Measurements from ENCODE around the gene MED25.

The MED25 gene

GRCh38 chr19:49880162-49880869 is 62.2 kb downstream of the MED25 start:
- Histone ChIP-seq H3K9ac (0 out of 22 replicates have a peak overlapping the region, but pooled peaks of 3 of the 11 experiments have one; percentile 14 to 18 (median 16)), H3K27ac (peak overlapping the region in 1 of 11 experiments; percentile 15; a peak in 1 of 22 replicates), H3K4me2 (no peak overlapping the region), H3K4me3 (no peak overlapping the region), H3K27me3 (no peaks in the 10 kb centered on the region), H3K4me1 (peaks cover 43 to 68% (median 54%) of the 10 kb centered on the region in 10 experiments), H3K9me3 (replicated peaks in 1 of 11) (peaks cover 4 to 10% (median 8%) of the 10 kb centered on the region in 11 experiments; a peak in 19 of 22 replicates), H3K36me3 (peaks cover 34 to 63% (median 53%) of the 10 kb centered on the region in 11 experiments), H4K20me1 (peaks cover 0 to 20% (median 0%) of the 10 kb centered on the region in 11 experiments; a peak in 5 of 22 replicates)
- no peak for TF ChIP-seq Cebpa-rat (IDR thresholded peaks at IDR 0.05)

- Histone ChIP-seq H3K9me3 (replicated peaks in 1 of 11) (peaks cover 4 to 10% (median 8%) of the 10 kb centered on the region in 11 experiments; a peak in 19 of 22 replicates), H3K27me3 (no peaks in the 10 kb centered on the region), H3K4me1 (peaks cover 37 to 65% (median 52%) of the 10 kb centered on the region in 10 experiments), H3K36me3 (peaks cover 37 to 71% (median 57%) of the 10 kb centered on the region in 11 experiments), H3K27ac (no peak overlapping the region), H3K9ac (peak overlapping the region in 3 of 11 experiments; percentile 16 to 30 (median 18); a peak in 1 of 22 replicates), H3K4me2 (peak overlapping the region in 1 of 11 experiments; percentile 6; a peak in 1 of 22 replicates), H3K4me3 (no peak overlapping the region), H4K20me1 (peaks cover 0 to 20% (median 0%) of the 10 kb centered on the region in 11 experiments; a peak in 5 of 22 replicates)
- TF ChIP-seq Cebpa-rat (IDR thresholded peaks at IDR 0.05): no peak
Observed at GRCh38 chr19:49881186-49881585, 63.1 kb downstream of the MED25 start.

- no peak for TF ChIP-seq Cebpa-rat (IDR thresholded peaks at IDR 0.05)
- peaks cover 37 to 73% (median 57%) of the 10 kb centered on the region in 11 experiments for H3K36me3 ChIP-seq
- H3K4me2 ChIP-seq: peak overlapping the region in 3 of 11 experiments; percentile 5 to 39 (median 6); a peak in 3 of 22 replicates
- H4K20me1 ChIP-seq: peaks cover 0 to 21% (median 0%) of the 10 kb centered on the region in 11 experiments; a peak in 5 of 22 replicates
- H3K9me3 ChIP-seq (replicated peaks in 1 of 11): peaks cover 4 to 10% (median 8%) of the 10 kb centered on the region in 11 experiments; a peak in 19 of 22 replicates
- H3K4me3 ChIP-seq: no peak overlapping the region
- 0 out of 22 replicates have a peak overlapping the region, but pooled peaks of 1 of the 11 experiments have one; percentile 30 for H3K9ac ChIP-seq
- peaks cover 37 to 69% (median 54%) of the 10 kb centered on the region in 10 experiments for H3K4me1 ChIP-seq
- H3K27me3 ChIP-seq: no peaks in the 10 kb centered on the region
- H3K27ac ChIP-seq: no peak overlapping the region
Observed at GRCh38 chr19:49881672-49882394, 63.7 kb downstream of the MED25 start.

- Histone ChIP-seq H3K36me3 (peaks cover 37 to 81% (median 57%) of the 10 kb centered on the region in 11 experiments), H3K4me2 (peak overlapping the region in 2 of 11 experiments; percentile 6 to 39; a peak in 1 of 22 replicates), H3K27ac (no peak overlapping the region), H3K9ac (no peak overlapping the region), H4K20me1 (peaks cover 0 to 29% (median 0%) of the 10 kb centered on the region in 11 experiments; a peak in 5 of 22 replicates), H3K9me3 (replicated peaks in 1 of 11) (peaks cover 4 to 10% (median 8%) of the 10 kb centered on the region in 11 experiments; a peak in 19 of 22 replicates), H3K4me1 (peaks cover 44 to 77% (median 61%) of the 10 kb centered on the region in 10 experiments), H3K4me3 (no peak overlapping the region), H3K27me3 (no peaks in the 10 kb centered on the region)
- TF ChIP-seq Cebpa-rat (IDR thresholded peaks at IDR 0.05): no peak
Observed at GRCh38 chr19:49882643-49883042, 64.6 kb downstream of the MED25 start.

GRCh38 chr19:49883094-49883493 is 65.0 kb downstream of the MED25 start:
- peaks cover 0 to 32% (median 0%) of the 10 kb centered on the region in 11 experiments; a peak in 5 of 22 replicates for H4K20me1 ChIP-seq
- peaks cover 4 to 10% (median 8%) of the 10 kb centered on the region in 11 experiments; a peak in 19 of 22 replicates for H3K9me3 ChIP-seq (replicated peaks in 1 of 11)
- H3K9ac ChIP-seq: peak overlapping the region in 5 of 11 experiments; percentile 36 to 73 (median 62); a peak in 6 of 22 replicates
- peaks cover 37 to 82% (median 57%) of the 10 kb centered on the region in 11 experiments for H3K36me3 ChIP-seq
- no peak overlapping the region; a peak in 1 of 22 replicates for H3K27ac ChIP-seq
- H3K4me2 ChIP-seq: peak overlapping the region in 6 of 11 experiments; percentile 60 to 78 (median 74); a peak in 10 of 22 replicates
- H3K4me3 ChIP-seq: no peak overlapping the region
- no peaks in the 10 kb centered on the region for H3K27me3 ChIP-seq
- peaks cover 42 to 80% (median 60%) of the 10 kb centered on the region in 10 experiments for H3K4me1 ChIP-seq
- no peak for TF ChIP-seq Cebpa-rat (IDR thresholded peaks at IDR 0.05)

GRCh38 chr19:49884109-49884508 is 66.0 kb downstream of the MED25 start:
- no peak overlapping the region for H3K4me3 ChIP-seq
- TF ChIP-seq Cebpa-rat (IDR thresholded peaks at IDR 0.05): no peak
- peaks cover 0 to 38% (median 0%) of the 10 kb centered on the region in 11 experiments; a peak in 6 of 22 replicates for H4K20me1 ChIP-seq
- no peaks in the 10 kb centered on the region for H3K27me3 ChIP-seq
- H3K9me3 ChIP-seq (replicated peaks in 1 of 11): peaks cover 4 to 10% (median 8%) of the 10 kb centered on the region in 11 experiments; a peak in 19 of 22 replicates
- peak overlapping the region; percentile 23 to 78 (median 60); a peak in 21 of 22 replicates for H3K4me2 ChIP-seq
- peak overlapping the region in 10 of 11 experiments; percentile 26 to 73 (median 42); a peak in 18 of 22 replicates for H3K9ac ChIP-seq
- peaks cover 32 to 69% (median 55%) of the 10 kb centered on the region in 10 experiments for H3K4me1 ChIP-seq
- H3K27ac ChIP-seq: peak overlapping the region in 7 of 11 experiments; percentile 2 to 75 (median 46); a peak in 12 of 22 replicates
- H3K36me3 ChIP-seq: peaks cover 37 to 87% (median 57%) of the 10 kb centered on the region in 11 experiments

- Histone ChIP-seq H3K4me3 (no peak overlapping the region), H3K27me3 (peaks cover 0 to 2% (median 0%) of the 10 kb centered on the region in 11 experiments; a peak in 3 of 22 replicates), H3K4me2 (peak overlapping the region; percentile 23 to 78 (median 60); a peak in 20 of 22 replicates), H3K36me3 (peaks cover 37 to 88% (median 53%) of the 10 kb centered on the region in 11 experiments), H3K27ac (peak overlapping the region in 7 of 11 experiments; percentile 2 to 75 (median 46); a peak in 10 of 22 replicates), H3K9ac (peak overlapping the region in 10 of 11 experiments; percentile 26 to 73 (median 42); a peak in 14 of 22 replicates), H3K9me3 (replicated peaks in 1 of 11) (peaks cover 4 to 13% (median 8%) of the 10 kb centered on the region in 11 experiments; a peak in 19 of 22 replicates), H3K4me1 (peaks cover 30 to 68% (median 53%) of the 10 kb centered on the region in 10 experiments), H4K20me1 (peaks cover 0 to 45% (median 0%) of the 10 kb centered on the region in 11 experiments; a peak in 8 of 22 replicates)
- no peak for TF ChIP-seq Cebpa-rat (IDR thresholded peaks at IDR 0.05)
Observed at GRCh38 chr19:49884760-49885159, 66.7 kb downstream of the MED25 start.

Measured in BLaER1 treated with 17β-estradiol and CSF1 and Interleukin-3, amounts not matched to agents 10 nM and 100 nM (cell line).